Nephron progenitor cell (in vitro differentiated cells): ENCODE results near the gene NID2.

Source experiments
- DNase-seq: peaks from one replicate; pipeline ENCODE4 v3.0.0; 2021
- H3K27ac Mint-ChIP-seq: 2 replicates; pipeline ENCODE4 v1.8.0; 2021; ENCODE audit warnings: mild to moderate bottlenecking, moderate library complexity, mixed read lengths
- H3K27me3 Mint-ChIP-seq: 2 replicates; pipeline ENCODE4 v1.8.0; 2021; ENCODE audit warnings: mild to moderate bottlenecking, low read depth, mixed read lengths; ENCODE audit not compliant: poor library complexity
- H3K36me3 Mint-ChIP-seq: 2 replicates; pipeline ENCODE4 v1.8.0; 2021; ENCODE audit warnings: low read depth, mixed read lengths
- H3K4me1 Mint-ChIP-seq: 2 replicates; pipeline ENCODE4 v1.8.0; 2021; ENCODE audit warnings: mixed read lengths
- H3K4me3 Mint-ChIP-seq: 2 replicates; pipeline ENCODE4 v1.8.0; 2021; ENCODE audit warnings: mild to moderate bottlenecking, moderate library complexity, mixed read lengths
- H3K9me3 Mint-ChIP-seq: 2 replicates; pipeline ENCODE4 v1.8.0; 2021; ENCODE audit warnings: mild to moderate bottlenecking, moderate library complexity, mixed read lengths
- CTCF ChIP-seq: fragments of 200-600 bp; sonication (generic); IDR thresholded peaks from 2 replicates; pipeline ENCODE4 v1.5.0; 2021; ENCODE audit warnings: antibody characterized with exemption

Gene NID2

GRCh38 chr14:52058341-52058740 is 10.5 kb downstream of the NID2 start:
- Mint-ChIP-seq H3K4me3 (no peak overlapping the region), H3K27ac (no peak overlapping the region), H3K9me3 (no peaks in the 10 kb centered on the region), H3K27me3 (peaks cover 4% of the 10 kb centered on the region), H3K36me3 (peaks cover 9% of the 10 kb centered on the region), H3K4me1 (peaks cover 24% of the 10 kb centered on the region)
- DNase-seq: no peak
- no peak for TF ChIP-seq CTCF

- Mint-ChIP-seq H3K4me3 (no peak overlapping the region), H3K9me3 (no peaks in the 10 kb centered on the region), H3K27ac (no peak overlapping the region), H3K36me3 (peaks cover 22% of the 10 kb centered on the region), H3K27me3 (peaks cover 4% of the 10 kb centered on the region), H3K4me1 (peaks cover 33% of the 10 kb centered on the region)
- no peak for DNase-seq
- TF ChIP-seq CTCF: no peak
Measured at GRCh38 chr14:52055167-52055566, 13.7 kb downstream of the NID2 start.

GRCh38 chr14:52054678-52055077 is 14.2 kb downstream of the NID2 start:
- peaks cover 22% of the 10 kb centered on the region for H3K36me3 Mint-ChIP-seq
- TF ChIP-seq CTCF: no peak
- H3K27me3 Mint-ChIP-seq: peaks cover 4% of the 10 kb centered on the region
- no peak overlapping the region for H3K4me3 Mint-ChIP-seq
- DNase-seq: no peak
- peaks cover 38% of the 10 kb centered on the region for H3K4me1 Mint-ChIP-seq
- no peak overlapping the region for H3K27ac Mint-ChIP-seq
- no peaks in the 10 kb centered on the region for H3K9me3 Mint-ChIP-seq

- H3K27ac Mint-ChIP-seq: no peak overlapping the region
- no peaks in the 10 kb centered on the region for H3K27me3 Mint-ChIP-seq
- no peak for TF ChIP-seq CTCF
- peaks cover 54% of the 10 kb centered on the region for H3K4me1 Mint-ChIP-seq
- H3K9me3 Mint-ChIP-seq: no peaks in the 10 kb centered on the region
- peaks cover 22% of the 10 kb centered on the region for H3K36me3 Mint-ChIP-seq
- DNase-seq: no peak
- H3K4me3 Mint-ChIP-seq: no peak overlapping the region
Measured at GRCh38 chr14:52053044-52053443, 15.8 kb downstream of the NID2 start.

- no peak for DNase-seq
- Mint-ChIP-seq H3K4me3 (no peak overlapping the region), H3K36me3 (peaks cover 22% of the 10 kb centered on the region), H3K9me3 (no peaks in the 10 kb centered on the region), H3K27me3 (no peaks in the 10 kb centered on the region), H3K27ac (peak overlapping the region; percentile 85), H3K4me1 (peaks cover 60% of the 10 kb centered on the region)
- no peak for TF ChIP-seq CTCF
Measured at GRCh38 chr14:52052288-52052943, 16.4 kb downstream of the NID2 start.

- Mint-ChIP-seq H3K27me3 (no peaks in the 10 kb centered on the region), H3K4me1 (peaks cover 66% of the 10 kb centered on the region), H3K9me3 (no peaks in the 10 kb centered on the region), H3K27ac (no peak overlapping the region), H3K4me3 (no peak overlapping the region), H3K36me3 (peaks cover 22% of the 10 kb centered on the region)
- no peak for DNase-seq
- no peak for TF ChIP-seq CTCF
Measured at GRCh38 chr14:52051871-52052270, 17.0 kb downstream of the NID2 start.
